Measurements from ENCODE around the gene RNF123.

RNF123 gene

DNA sequence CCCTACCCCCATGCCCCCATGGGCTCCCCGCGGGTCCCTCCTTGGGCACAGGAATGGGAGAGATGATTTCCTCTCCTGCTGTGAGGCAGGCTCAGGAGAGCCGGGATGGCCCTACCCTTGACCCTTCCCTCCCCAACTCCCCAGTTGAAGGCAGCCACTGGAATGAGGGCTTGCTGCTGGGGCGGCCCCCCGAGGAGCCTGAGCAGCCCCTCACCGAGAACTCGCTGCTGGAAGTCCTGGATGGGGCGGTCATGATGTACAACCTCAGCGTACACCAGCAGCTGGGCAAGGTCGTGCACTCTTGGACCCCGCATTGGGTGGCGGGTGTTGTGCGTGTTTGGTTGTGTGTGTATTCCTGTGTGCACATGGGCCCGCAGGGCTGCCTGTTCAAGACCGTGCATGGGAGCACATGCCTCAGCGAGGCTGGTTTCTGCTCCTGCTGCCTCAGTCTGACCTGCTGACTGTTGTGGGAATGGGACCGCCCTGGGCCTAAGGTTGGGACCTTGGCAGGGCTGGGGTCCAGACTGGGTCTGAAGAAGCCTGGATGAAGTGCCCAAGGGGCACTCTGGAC lies 16.1 kb downstream of the RNF123 start:
- FAIRE-seq, result no peak

DNA sequence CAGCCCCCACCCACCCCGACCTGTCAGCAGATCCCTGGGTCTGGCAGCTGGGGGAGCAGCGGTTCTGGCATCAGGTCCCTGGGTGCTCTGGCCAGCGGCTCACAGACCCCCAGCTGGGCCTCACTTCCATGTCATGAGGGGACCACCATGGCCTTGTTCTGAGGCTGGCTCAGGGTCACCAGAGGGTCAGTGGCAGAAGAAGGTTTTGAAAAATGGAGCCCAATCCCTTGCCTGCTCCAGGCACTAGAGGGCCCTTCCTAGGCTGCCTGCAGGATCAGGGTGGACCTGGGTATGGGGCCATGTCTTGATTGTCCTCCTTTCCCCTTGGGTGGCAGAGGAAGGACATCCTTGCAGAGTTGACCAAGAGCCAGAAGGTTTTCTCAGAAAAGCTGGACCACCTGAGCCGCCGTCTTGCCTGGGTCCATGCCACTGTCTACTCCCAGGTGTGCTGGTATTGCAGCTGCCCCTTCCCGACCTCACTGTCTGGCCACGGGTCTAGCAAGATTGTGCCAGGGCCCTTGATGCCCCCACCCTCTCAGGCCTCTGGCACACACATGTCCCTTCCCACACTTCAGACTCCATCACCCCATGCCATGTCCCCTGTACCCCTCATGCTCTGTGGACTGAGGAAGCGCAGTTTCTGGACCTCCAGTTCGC lies 17.2 kb downstream of the RNF123 start:
- FAIRE-seq, result no peak

DNA sequence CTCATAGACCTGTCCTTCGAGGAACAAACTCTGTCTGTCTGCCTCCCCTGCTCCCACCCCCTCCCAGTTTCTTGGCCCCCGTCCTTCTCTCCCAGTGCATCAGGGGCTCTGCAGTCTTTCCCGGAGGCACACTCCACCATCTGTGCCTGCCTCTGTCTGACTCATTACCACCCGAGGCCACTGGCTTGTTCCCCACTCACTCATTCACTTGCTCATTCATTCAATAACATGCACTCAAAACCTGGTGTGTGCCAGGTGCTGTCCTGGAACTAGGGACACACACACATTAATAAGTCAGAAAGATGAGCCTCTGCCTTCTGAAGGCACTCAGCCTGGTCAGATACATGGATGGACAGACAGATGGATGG lies 17.7 kb downstream of the RNF123 start:
- FAIRE-seq, result no peak

DNA sequence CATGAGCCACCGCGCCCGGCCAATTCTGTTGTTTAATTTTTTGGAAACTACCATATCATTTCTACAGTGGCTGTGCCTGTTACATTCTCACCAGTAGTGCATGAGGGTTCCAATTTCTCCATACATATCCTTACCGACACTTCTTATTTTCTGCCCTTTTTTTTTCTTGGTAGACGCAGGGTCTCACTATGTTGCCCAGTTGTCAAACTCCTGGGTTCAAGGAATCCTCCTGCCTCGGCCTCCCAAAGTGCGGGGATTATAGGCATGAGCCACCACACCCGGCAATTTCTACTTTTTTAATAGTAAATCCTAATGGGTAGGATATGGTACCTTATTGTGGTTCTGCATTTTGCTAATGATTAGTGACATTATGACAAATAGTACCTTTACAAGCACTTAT lies 20.5 kb downstream of the RNF123 start:
- FAIRE-seq, result no peak

DNA sequence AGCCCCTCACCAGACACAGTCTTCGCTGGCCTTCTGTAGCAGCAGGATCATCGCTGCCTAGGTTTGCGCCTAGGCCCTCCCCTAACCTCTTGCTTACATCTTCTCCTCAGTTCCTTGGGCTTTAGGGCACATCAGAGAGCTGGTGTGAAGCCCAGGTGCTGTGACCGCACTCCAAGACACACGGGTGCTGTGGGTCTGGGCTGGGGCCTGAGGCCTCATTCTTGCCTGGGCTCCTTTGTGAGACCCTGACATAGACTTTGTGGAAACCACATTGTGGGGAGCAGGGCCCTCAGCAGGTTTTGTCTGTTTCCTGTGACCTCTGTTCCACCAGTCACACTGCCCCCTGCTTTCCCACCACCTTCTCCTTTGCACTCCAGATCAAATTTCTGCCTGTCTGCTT lies 22.1 kb downstream of the RNF123 start:
- no peak for FAIRE-seq

DNA sequence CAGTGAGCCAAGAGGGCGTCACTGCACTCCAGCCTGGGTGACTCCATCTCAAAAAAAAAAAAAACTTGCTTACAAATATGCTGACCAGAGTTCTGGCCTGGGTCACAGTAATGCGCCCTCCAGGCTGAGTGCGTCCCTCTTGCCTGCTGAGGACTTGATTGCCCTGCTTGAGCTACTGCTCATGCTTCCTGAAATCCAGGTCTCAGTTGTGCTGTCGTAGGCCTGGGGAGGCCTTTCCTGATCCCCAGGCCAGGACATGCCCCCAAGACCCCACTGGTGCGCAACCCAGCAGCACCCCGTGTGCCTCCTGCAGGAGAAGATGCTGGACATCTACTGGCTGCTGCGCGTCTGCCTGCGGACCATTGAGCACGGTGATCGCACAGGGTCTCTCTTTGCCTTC lies 22.8 kb downstream of the RNF123 start:
- FAIRE-seq, result no peak

DNA sequence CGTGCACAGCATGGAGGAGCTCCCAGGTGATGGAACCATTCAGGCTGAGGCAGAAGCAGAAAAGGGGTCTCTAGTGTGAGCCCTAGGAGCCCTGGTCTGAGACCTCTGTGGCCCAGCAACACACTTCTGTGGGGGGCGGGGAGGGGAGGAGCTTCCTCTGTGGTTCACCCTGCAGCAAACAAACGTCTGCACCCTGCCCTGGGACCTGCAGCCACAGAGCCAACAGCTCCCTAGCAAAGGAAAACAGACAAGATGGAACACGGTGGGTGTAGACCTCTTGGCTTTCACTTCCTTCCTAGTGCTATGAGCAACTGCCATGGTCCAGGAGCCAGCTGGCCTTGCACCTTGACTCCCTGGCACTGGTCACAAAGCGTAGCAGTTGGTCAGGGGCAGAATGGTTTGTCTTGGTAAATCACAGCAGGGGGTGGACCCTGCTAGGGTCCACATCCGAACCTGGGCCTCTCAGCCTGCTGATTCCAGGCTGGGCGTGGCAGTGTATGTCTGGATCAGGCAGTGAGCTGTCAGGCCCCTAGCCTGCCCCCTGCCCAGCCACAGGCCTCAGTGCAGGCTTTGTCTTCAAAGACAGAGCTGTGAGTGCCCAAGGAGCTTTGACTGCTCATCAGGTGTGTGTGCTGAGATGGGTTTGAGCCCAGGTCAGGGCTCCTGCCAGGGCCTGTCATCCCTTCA lies 23.4 kb downstream of the RNF123 start:
- no peak for FAIRE-seq

DNA sequence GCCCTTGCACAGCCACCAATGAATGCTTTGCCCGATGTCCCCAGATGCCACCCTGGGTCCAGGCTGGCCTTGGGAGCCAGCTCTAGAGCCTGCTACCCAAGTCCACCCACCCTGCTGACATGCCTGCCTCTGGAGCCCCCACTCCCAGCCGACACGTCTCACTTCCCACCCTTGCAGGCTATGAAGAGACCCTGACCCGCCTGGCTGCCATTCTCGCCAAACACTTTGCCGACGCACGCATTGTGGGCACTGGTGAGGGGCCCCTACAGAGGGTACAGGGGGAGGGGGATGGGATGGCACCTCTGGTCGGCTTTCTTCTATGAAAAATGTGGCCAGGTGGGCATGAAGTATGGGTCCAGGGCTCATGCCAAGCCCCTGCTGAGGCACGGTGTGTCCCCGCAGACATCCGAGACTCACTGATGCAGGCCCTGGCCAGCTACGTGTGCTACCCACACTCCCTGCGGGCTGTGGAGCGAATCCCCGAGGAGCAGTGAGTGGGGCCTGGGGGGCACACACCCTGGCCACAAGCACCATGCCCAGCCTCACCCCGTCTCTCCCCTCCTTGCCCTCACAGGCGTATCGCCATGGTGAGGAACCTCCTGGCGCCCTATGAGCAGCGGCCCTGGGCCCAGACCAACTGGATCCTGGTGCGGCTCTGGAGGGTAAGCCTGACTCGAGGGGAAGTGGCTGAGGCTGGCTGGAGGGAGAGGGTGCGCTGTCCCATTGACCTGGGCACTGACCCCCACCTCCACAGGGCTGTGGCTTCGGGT lies 24.2 kb downstream of the RNF123 start:
- no peak for FAIRE-seq

DNA sequence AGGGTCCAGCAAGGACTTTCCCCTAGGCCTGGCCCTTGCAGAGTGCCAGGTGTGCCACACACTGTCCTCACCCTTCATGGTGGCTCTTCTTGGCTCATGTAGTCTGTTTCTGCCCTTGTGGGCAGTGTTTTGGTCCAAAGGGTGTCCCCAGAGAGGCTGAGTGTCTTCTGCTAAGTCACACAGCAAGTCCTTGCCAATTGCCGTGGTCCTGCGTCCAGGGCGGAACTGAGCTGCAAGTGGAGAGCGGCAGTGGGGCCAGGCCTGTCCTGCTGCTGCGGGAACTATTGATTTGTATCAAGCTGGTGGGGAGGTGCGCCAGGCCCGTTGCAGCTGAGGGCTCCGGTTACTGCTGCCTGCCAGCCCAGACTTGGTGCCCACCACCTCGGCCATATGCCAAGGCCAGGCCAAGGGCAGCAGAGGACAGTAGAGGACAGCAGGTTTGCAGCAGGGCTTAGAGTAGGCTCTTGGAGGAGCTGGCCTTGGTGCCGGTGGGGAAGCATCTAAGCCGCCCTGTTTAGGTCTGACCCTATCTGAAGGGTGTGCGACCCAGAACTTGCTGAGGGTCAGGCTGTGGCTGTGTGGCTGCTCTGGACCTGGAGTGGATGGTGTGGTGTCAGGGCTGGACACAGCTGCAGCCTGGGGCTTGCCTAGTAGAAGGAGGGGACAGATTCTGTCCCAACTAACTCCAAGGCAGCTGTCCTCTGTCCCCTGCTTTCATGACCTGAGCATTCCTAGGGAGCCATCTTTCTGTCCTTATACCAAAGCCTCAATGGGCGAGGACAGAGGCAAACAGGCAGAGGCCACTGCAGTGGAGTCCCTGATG lies 25.6 kb downstream of the RNF123 start:
- no peak for FAIRE-seq

DNA sequence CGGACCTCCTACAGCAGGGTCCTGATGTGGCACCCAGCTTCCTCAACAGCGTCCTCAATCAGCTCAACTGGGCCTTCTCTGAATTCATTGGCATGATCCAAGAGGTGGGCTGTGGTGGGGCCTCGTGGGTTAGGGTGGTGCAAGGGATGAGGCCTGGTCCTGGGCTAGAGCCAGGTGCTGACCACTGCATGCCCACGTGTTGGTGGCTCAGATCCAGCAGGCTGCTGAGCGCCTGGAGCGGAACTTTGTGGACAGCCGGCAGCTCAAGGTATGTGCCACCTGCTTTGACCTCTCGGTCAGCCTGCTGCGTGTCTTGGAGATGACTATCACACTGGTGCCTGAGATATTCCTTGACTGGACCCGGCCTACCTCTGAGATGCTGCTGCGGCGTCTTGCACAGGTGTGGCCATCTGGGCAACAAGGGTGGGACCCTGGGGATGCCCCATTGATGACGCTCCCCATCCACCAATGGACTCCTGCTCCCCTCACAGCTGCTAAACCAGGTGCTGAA lies 26.3 kb downstream of the RNF123 start:
- no peak for FAIRE-seq

DNA sequence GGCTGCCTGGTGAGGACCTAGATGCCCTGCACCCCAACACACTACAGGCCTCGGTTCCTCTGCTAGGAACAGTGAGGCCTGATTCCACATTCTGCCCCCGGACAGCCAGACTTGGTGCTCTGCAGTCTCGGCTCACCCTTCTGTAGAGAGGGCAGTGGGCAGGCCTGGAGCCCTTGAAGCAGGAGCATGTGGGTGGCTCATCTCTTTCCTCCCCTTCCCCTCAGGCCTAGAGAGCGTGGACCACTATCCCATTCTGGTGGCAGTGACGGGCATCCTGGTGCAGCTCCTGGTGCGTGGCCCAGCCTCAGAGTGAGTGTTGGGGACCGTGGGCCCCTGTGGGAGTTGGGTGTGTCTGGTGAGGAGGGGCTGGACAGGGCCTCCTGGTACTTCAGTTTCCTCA lies 26.8 kb downstream of the RNF123 start:
- no peak for FAIRE-seq

DNA sequence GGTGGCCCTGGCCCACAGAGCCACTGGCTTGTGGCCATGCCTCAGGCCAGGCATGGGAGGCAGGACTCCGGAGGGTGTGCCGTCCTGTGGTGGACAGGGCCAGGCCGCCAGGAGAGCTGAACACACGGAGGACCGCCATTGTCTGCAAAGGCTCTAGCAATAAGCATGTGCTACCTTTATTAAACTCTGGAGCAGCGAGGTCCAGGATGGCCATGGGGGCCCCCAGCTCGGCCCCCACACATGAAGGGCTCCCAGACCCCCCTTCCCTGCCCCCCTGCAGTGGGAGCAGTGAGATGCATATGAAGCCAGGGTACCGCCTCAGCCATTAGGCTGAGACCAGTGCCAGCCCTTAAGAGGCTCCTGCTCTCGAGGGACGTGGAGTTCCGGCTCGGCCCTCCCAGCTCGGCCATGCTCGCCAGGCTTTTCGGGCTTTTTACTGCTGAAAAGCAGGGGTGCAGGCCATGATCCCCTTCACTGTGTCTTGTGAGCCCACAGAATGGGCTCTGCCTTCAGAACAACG lies 27.4 kb downstream of the RNF123 start:
- FAIRE-seq, result no peak

DNA sequence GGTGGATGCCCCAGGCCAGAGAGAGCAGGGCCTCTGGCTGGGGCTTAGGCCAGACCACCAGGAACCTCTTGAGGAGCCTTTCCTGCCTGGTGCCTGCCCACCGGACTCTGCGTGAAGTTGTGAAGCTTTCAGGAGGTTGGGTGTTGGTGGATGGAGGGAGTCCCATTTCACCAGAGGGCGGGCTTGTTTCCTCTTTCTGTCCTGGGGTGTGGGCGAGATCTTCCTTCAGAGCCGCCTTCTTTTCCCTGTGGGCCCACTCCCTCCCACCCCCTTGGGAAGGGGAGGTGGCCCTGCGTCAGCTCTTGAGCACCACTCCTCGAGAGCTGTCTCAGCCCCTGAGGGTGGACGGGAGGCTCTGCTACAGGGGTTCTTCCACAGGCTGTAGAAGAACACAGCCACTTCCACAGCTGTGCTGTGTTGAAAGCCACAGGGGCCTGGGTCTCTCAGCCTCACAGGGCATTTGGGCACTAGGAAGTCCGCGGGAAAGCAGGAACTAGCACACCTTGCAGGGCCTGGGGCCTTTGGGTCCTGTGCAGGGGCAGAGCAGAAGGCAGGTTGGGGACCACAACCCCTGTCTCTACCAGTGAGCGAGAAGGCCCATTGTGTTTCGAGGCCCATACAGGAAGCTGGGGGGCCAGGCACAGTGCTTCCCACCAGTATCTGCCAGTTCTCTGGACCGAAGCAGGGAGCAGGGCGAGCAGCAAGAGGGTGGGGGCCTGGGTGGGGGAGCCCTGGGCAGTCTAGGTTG lies 28.0 kb downstream of the RNF123 start:
- FAIRE-seq, result no peak

DNA sequence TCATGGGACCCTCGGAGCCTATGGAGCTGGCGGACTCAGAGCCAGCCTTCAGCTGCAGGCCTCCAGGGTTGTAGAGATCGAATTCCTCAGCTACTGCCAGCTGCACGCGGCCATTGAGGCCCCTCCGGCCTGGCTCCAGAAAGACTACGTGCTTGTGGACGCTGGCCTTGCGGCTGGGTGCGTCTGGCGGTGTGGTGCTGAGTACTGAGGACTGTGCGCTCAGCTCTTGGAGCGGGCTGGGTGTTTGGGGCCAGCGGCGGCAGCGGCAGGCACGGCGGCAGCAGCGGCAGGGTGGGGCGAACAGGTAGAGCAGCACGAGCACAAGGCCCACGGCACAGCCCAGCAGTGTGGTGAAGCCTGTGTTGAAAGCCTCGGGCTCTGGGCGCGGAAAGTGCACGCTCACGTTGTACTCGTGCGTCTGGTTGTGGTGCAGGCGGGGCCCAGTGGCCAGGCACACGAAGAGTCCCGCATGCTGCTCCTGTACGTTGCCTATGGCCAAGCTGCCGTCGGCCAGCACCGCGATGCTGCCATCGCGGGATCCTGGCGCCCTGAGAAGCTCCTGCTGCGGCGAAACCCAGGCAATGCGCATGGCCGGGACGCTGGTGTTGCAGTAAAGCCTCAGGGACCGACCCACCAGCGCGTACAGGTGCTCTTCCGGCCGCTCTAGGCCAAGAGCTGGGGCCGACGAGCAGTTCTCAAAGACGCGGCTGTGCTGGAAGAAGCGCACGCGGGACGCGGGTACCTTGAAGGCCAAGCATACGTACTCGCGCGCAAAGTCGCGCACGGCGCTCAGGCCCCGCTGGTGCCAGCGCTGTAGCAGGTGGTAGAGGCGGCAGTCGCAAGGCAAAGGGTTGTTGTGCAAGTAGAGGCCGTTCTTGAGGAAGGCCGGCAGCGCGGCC lies 28.9 kb downstream of the RNF123 start:
- FAIRE-seq, result no peak

DNA sequence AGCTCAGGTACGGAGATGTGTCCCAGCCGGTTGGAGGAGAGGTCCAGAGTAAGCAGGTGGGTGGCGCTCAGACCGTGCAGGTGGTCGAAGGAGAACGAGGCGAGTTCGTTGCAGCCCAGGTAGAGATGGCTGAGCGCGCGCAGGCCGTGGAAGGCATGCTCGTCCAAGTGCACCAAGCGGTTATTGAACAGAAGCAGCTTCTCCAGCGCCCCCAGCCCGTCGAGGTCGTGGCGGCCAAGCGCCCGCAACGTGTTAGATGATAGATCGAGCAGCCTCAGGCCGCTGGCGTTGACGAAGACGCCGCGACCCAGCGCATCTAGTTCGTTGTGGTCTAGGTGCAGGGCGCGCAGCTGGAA lies 29.5 kb downstream of the RNF123 start:
- no peak for FAIRE-seq

DNA sequence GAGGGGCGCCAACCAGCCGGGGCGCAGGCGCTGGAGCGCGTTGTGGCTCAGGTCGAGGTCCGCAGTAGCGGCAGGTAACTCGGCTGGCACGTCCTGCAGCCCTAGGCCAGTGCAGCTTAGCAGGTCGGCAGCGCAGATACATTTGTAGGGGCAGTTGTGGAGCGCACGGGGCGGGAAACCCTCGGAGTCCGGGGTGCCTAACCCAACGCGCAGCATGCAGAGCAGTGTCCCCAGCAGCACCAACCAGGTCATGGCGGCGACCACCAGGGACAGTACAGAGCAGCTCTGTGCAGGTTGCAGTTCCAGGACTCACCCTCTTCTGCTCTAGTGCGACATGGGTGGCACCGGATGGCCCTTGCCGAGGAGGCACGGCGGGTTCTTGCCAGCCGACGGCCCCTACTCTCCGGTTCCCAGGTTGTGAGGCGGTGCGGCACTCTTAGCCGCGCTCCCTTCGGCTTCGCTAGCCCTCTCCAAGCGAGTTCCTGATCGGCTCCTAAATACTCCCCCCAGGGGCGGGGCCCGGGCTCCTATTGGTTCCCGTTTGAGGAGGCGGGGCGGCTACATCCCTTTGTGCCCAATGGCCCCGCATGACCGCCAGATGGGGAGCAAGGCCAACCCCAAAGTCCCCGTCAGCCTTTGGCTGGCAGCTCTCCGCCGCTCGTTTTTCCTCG lies 30.0 kb downstream of the RNF123 start, which contains the start of gene AMIGO3:
AMIGO3 (minus strand) TSS at position 471 of the 671 bp plus-strand sequence; CDS start at position 252, 219 bp downstream.
- FAIRE-seq, result no peak

DNA sequence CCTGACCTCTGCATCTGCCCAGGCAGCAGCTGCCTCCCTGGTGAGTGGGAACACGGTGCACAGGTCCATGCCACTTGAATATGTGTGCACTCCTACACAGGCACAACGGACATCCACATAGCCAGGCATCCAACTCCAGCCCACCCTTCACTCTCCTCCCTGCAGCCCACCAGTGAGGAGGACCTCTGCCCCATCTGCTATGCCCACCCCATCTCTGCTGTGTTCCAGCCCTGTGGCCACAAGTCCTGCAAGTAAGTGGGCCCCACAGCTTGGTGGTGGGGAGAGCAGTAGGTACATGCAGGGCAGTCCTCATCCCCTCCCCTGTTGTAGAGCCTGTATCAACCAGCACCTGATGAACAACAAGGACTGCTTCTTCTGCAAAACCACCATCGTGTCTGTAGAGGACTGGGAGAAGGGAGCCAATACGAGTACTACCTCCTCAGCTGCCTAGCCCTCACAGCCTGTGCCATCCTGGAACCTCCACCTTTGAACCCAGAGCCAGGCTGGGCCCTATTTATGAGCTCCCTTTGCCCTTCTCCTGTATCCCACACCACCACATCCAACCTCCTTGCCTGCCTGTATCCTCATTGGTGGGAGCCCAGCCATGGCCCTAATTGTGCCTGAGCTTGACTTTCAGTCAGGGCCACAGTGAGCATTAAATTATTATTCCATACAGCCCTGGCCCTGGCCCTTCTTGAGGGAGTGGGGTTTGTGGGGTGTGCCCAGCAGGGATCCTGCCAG lies 31.7 kb downstream of the RNF123 start:
- FAIRE-seq, result no peak

DNA sequence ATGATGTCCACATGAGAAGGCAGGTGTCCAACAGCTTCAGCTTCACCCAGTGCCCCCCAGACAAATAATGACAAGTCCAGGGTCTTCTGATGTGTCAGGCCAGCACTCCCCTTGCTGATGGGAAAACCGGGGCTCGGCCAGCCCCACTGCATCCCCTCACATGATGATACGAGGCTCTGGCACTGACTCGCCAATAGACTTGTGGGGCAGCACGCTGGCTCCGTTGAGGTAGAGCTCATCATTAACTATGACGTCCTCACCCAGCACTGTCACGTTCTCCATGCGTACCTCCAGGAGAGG lies 32.2 kb downstream of the RNF123 start:
- no peak for FAIRE-seq
